ENCODE data around the gene PPFIA2. TPM values are rescaled to one million over a fixed set of nuclear protein-coding genes. Genes with fewer than 3 reads are reported as not detected.
A peak's percentile ranks its signal among the peaks of the same experiment; 100 is the strongest.

Gene PPFIA2
- total RNA-seq, 4 donors from 2014 or later: 5.4 to 19.5 (median 18.5) TPM; not detected in 1

DNA sequence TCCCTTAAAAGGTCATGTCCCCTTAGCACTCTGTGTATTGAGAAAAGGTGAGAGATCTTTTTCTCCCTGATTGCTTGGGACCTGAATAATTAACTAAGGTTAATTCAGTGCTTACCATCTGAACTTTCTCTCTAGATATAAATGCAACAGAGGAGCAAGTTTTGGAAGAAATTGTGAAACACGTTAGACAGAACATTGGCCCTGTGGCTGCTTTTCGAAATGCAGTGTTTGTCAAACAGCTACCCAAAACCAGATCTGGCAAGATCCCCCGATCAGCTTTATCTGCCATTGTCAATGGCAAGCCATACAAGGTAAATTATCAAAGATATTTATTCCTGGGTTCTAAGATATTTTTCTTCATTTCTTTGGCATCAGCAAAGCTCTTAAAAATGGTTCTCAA, 505.8 kb downstream of the PPFIA2 start:
- Histone ChIP-seq H3K9me3 (no peaks in the 10 kb centered on the region), H3K4me3 (no peak overlapping the region), H3K36me3 (no peaks in the 10 kb centered on the region), H3K27me3 (no peaks in the 10 kb centered on the region), H3K4me1 (peaks cover 0 to 14% of the 10 kb centered on the region in 2 donors), H3K27ac (no peak overlapping the region)
- TF ChIP-seq, protein P1, sequence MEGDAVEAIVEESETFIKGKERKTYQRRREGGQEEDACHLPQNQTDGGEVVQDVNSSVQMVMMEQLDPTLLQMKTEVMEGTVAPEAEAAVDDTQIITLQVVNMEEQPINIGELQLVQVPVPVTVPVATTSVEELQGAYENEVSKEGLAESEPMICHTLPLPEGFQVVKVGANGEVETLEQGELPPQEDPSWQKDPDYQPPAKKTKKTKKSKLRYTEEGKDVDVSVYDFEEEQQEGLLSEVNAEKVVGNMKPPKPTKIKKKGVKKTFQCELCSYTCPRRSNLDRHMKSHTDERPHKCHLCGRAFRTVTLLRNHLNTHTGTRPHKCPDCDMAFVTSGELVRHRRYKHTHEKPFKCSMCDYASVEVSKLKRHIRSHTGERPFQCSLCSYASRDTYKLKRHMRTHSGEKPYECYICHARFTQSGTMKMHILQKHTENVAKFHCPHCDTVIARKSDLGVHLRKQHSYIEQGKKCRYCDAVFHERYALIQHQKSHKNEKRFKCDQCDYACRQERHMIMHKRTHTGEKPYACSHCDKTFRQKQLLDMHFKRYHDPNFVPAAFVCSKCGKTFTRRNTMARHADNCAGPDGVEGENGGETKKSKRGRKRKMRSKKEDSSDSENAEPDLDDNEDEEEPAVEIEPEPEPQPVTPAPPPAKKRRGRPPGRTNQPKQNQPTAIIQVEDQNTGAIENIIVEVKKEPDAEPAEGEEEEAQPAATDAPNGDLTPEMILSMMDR (IDR thresholded peaks at IDR 0.05): no peak
- TF ChIP-seq POLR2A (IDR thresholded peaks at IDR 0.05): no peak
- intact Hi-C loops (cut with DNase I; ENCODE audit: low total_unique reads): no loop called here
- no peak for DNase-seq

DNA sequence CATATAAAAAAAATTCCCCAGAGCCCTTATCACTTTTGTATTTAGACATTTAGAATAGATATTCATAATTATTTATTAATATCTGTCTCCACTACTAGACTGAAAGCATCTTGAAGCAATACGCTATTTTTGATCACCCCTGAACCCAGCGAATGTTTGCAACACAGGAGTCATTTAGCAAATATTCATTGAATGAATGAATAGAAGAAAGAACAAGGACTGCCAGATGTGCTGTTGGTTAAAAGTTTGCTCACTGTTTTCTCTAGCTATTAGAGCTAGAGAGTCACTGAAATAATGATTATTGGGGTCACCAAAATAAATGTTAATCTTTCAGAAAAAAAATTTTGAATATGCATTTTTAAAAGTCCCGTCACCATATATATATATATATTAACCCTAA, 506.9 kb downstream of the PPFIA2 start:
- no peak for DNase-seq
- Histone ChIP-seq H3K9me3 (no peaks in the 10 kb centered on the region), H3K36me3 (no peaks in the 10 kb centered on the region), H3K27me3 (no peaks in the 10 kb centered on the region), H3K4me1 (peaks cover 0 to 14% of the 10 kb centered on the region in 2 donors), H3K27ac (no peak overlapping the region), H3K4me3 (no peak overlapping the region)
- TF ChIP-seq, protein P1 (IDR thresholded peaks at IDR 0.05): no peak
- no peak for TF ChIP-seq POLR2A (IDR thresholded peaks at IDR 0.05)
- intact Hi-C loops (cut with DNase I; ENCODE audit: low total_unique reads): no loop called here

DNA sequence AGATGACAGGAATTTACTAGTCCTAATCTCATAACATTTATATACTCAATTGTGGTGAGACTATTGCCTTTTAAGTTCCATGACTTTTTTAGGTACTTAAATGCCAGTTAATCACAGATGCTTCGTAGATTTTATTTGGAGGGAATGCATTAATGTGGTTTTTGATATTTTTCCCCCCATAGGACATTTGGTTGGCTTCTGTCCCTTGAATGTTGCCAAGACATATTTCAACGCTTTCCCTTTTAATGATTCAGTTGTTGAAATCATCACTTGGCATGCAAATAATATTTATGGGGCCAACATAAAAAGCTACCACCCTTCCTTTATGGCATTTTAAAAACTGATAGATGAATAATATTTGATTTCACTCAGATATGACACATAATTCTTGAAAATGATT, 509.2 kb downstream of the PPFIA2 start:
- no peak overlapping the region for H3K4me3 ChIP-seq
- H3K27ac ChIP-seq: peak overlapping the region; percentile 28 to 46
- intact Hi-C loops (cut with DNase I; ENCODE audit: low total_unique reads): no loop called here
- no peak for DNase-seq
- H3K9me3 ChIP-seq: no peaks in the 10 kb centered on the region
- no peaks in the 10 kb centered on the region for H3K36me3 ChIP-seq
- TF ChIP-seq POLR2A (IDR thresholded peaks at IDR 0.05): no peak
- TF ChIP-seq, protein P1 (IDR thresholded peaks at IDR 0.05): no peak
- peaks cover 0 to 18% of the 10 kb centered on the region in 2 donors for H3K4me1 ChIP-seq
- no peaks in the 10 kb centered on the region for H3K27me3 ChIP-seq

DNA sequence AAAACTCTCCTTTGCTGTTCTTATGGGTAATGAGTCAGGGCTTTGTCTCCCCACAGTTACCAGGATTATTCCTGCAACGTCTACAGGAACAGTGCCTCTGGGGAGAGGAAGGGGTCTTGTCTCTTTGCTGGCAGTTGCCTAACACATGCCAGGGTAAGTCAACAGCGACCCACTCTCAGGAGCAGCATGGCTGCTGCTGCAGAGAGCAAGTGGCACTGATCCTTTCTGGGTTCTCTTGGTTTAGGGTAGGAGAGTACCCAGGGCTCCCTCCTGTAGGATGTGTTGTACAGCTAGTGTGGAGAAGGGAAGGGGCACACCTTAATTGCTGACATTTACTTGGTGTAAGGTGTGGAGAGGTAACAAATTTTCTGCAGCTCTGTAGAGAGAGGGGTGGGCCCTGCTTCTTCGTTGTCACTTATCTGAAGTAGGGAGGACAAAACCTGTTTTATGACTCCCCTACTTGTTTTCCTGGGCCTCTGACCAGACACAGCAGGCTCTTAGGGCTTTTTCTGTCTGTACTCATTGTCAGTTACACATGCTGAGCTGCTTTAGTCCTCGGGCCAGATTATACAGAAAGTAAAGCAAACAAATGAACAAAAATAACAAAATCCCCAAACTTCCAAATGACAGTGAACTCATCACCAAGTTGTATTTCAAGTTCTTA, 513.1 kb downstream of the PPFIA2 start:
- Histone ChIP-seq H3K4me3 (no peak overlapping the region), H3K27me3 (no peaks in the 10 kb centered on the region), H3K9me3 (no peaks in the 10 kb centered on the region), H3K36me3 (no peaks in the 10 kb centered on the region), H3K4me1 (peaks cover 0 to 12% of the 10 kb centered on the region in 2 donors), H3K27ac (peak overlapping the region; percentile 90 to 99)
- TF ChIP-seq POLR2A (IDR thresholded peaks at IDR 0.05): no peak
- TF ChIP-seq, protein P1 (IDR thresholded peaks at IDR 0.05): no peak
- peak in 1 of 2 donors; percentile 23 for DNase-seq
- intact Hi-C loops (cut with DNase I; ENCODE audit: low total_unique reads): no loop called here

DNA sequence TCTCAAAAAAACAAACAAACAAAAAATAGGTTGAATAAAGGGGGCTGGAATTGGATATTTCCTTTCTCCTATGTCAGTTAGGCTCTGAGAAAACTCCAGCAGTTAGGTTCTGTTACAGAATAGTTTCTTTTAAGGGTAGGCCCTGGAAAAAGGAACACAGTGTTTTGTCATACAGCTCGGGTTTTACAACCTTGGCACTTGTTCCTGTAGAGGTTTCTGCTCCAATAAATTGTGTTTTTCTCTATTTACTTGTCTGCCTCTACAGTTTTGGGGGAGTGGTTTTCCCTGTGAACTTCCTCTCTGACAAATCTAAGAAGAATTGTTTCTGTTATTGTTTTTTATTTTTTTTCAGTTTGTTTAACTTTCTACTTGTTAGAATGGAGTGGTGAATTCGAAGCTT, 513.7 kb downstream of the PPFIA2 start:
- Histone ChIP-seq H3K27me3 (no peaks in the 10 kb centered on the region), H3K36me3 (no peaks in the 10 kb centered on the region), H3K4me3 (no peak overlapping the region), H3K4me1 (peaks cover 0 to 12% of the 10 kb centered on the region in 2 donors), H3K9me3 (no peaks in the 10 kb centered on the region), H3K27ac (peak overlapping the region; percentile 90 to 99)
- peak; percentile 21 to 76 for DNase-seq
- intact Hi-C loops (cut with DNase I; ENCODE audit: low total_unique reads): no loop called here
- TF ChIP-seq POLR2A (IDR thresholded peaks at IDR 0.05): no peak
- TF ChIP-seq, protein P1 (IDR thresholded peaks at IDR 0.05): no peak
